Glutamatergic neuron (in vitro differentiated cells): ENCODE results near the gene TGM2. TPM values are rescaled to one million over a fixed set of nuclear protein-coding genes. Genes with fewer than 3 reads are reported as not detected.

Experiments used
- DNase-seq: peaks from one replicate; pipeline ENCODE4 v3.0.0; 2022
- H3K27ac Mint-ChIP-seq: one replicate; pipeline ENCODE4 v1.8.0; 2020; ENCODE audit warnings: mild to moderate bottlenecking, mixed read lengths, inconsistent platforms; ENCODE audit not compliant: unreplicated experiment
- H3K27me3 Mint-ChIP-seq: one replicate; pipeline ENCODE4 v1.8.0; 2020; ENCODE audit warnings: mild to moderate bottlenecking, moderate library complexity, mixed read lengths, inconsistent platforms; ENCODE audit not compliant: unreplicated experiment
- H3K36me3 Mint-ChIP-seq: one replicate; pipeline ENCODE4 v1.8.0; 2020; ENCODE audit warnings: mild to moderate bottlenecking, mixed read lengths, inconsistent platforms; ENCODE audit not compliant: unreplicated experiment
- H3K4me1 Mint-ChIP-seq: one replicate; pipeline ENCODE4 v1.8.0; 2020; ENCODE audit warnings: mild to moderate bottlenecking, low read depth, mixed read lengths, inconsistent platforms; ENCODE audit not compliant: unreplicated experiment
- H3K4me3 Mint-ChIP-seq: one replicate; pipeline ENCODE4 v1.8.0; 2020; ENCODE audit warnings: mild to moderate bottlenecking, mixed read lengths, inconsistent platforms; ENCODE audit not compliant: unreplicated experiment
- H3K9me3 Mint-ChIP-seq: one replicate; pipeline ENCODE4 v1.8.0; 2020; ENCODE audit warnings: mild to moderate bottlenecking, moderate library complexity, mixed read lengths, inconsistent platforms; ENCODE audit not compliant: unreplicated experiment
- CTCF ChIP-seq: fragments of 200-600 bp; sonication (generic); IDR thresholded peaks from one replicate; pipeline ENCODE4 v1.5.0; 2021; ENCODE audit not compliant: partially characterized antibody, unreplicated experiment
- total RNA-seq: library from RNA; stranded (reverse); fragmentation: NEBNext Ultra II Directional; extraction: Animal tissue kit (Norgen Biotek cat#: 25700); gene quantifications from one replicate; pipeline ENCODE4 v1.2.1, GENCODE V29; 2021; ENCODE audit not compliant: unreplicated experiment

The TGM2 gene
- total RNA-seq, 1 donor from 2014 or later = not detected

GRCh38 chr20:38208088-38208487 is 43.0 kb upstream of the TGM2 start:
- no peak for TF ChIP-seq CTCF
- DNase-seq = no peak
- no peak overlapping the region for H3K27ac Mint-ChIP-seq
- H3K4me3 Mint-ChIP-seq = no peak overlapping the region
- H3K27me3 Mint-ChIP-seq = no peaks in the 10 kb centered on the region
- H3K9me3 Mint-ChIP-seq = no peaks in the 10 kb centered on the region
- H3K4me1 Mint-ChIP-seq = no peaks in the 10 kb centered on the region
- peaks cover 4% of the 10 kb centered on the region for H3K36me3 Mint-ChIP-seq

GRCh38 chr20:38207621-38208020 is 42.6 kb upstream of the TGM2 start:
- Mint-ChIP-seq H3K36me3 (peaks cover 4% of the 10 kb centered on the region), H3K4me3 (no peak overlapping the region), H3K27me3 (no peaks in the 10 kb centered on the region), H3K27ac (no peak overlapping the region), H3K9me3 (no peaks in the 10 kb centered on the region), H3K4me1 (no peaks in the 10 kb centered on the region)
- no peak for TF ChIP-seq CTCF
- DNase-seq = no peak

GRCh38 chr20:38205001-38205400 is 39.9 kb upstream of the TGM2 start:
- Mint-ChIP-seq H3K36me3 (peaks cover 4% of the 10 kb centered on the region), H3K27ac (no peak overlapping the region), H3K9me3 (no peaks in the 10 kb centered on the region), H3K4me1 (no peaks in the 10 kb centered on the region), H3K27me3 (no peaks in the 10 kb centered on the region), H3K4me3 (no peak overlapping the region)
- no peak for TF ChIP-seq CTCF
- DNase-seq = no peak

GRCh38 chr20:38203981-38204357 is 38.9 kb upstream of the TGM2 start:
- Mint-ChIP-seq H3K27ac (no peak overlapping the region), H3K4me3 (no peak overlapping the region), H3K4me1 (no peaks in the 10 kb centered on the region), H3K36me3 (peaks cover 4% of the 10 kb centered on the region), H3K9me3 (no peaks in the 10 kb centered on the region), H3K27me3 (peaks cover 1% of the 10 kb centered on the region)
- no peak for TF ChIP-seq CTCF
- no peak for DNase-seq

- no peak for DNase-seq
- H3K9me3 Mint-ChIP-seq = no peaks in the 10 kb centered on the region
- no peak overlapping the region for H3K27ac Mint-ChIP-seq
- H3K4me3 Mint-ChIP-seq = no peak overlapping the region
- peaks cover 1% of the 10 kb centered on the region for H3K27me3 Mint-ChIP-seq
- peaks cover 4% of the 10 kb centered on the region for H3K36me3 Mint-ChIP-seq
- H3K4me1 Mint-ChIP-seq = no peaks in the 10 kb centered on the region
- no peak for TF ChIP-seq CTCF
These were observed 38.4 kb upstream of the TGM2 start for GRCh38 chr20:38203337-38203980.
